DND-41 (cell line): ENCODE results near the gene FREM1.

ENCODE experiments used
- ATAC-seq: fragments of 200-7000 bp; cut with Tn5 transposase; 3 replicates; pipeline ENCODE4 v1.9.1; 2021; ENCODE audit warnings: low read depth; ENCODE audit not compliant: insufficient read depth
- DNase-seq: peaks from one replicate; pipeline ENCODE4 v3.0.0-alpha.2; 2020
- H2AFZ ChIP-seq: 2 replicates; pipeline ENCODE4 v1.6.0; 2012; ENCODE audit warnings: low read depth, low read length
- H3K27ac ChIP-seq: 2 replicates; pipeline ENCODE4 v1.5.1; 2012; ENCODE audit warnings: low read length, inconsistent platforms
- H3K27me3 ChIP-seq: fragments of 200-600 bp; sonication (generic); 2 replicates; pipeline ENCODE4 v1.6.0; 2012; ENCODE audit warnings: low read length, mild to moderate bottlenecking, inconsistent platforms; ENCODE audit not compliant: insufficient read depth, poor library complexity
- H3K36me3 ChIP-seq: 2 replicates; pipeline ENCODE4 v1.5.1; 2012; ENCODE audit warnings: low read length, inconsistent platforms; ENCODE audit not compliant: insufficient read depth
- H3K4me1 ChIP-seq: 2 replicates; pipeline ENCODE4 v1.5.1; 2012; ENCODE audit warnings: mild to moderate bottlenecking, low read length; ENCODE audit not compliant: insufficient read depth
- H3K4me2 ChIP-seq: 2 replicates; pipeline ENCODE4 v1.6.0; 2012; ENCODE audit warnings: mild to moderate bottlenecking, moderate library complexity, low read length, inconsistent platforms; ENCODE audit not compliant: insufficient read depth
- H3K4me3 ChIP-seq, 2 experiments: fragments of 200-600 bp in 1 of 2; shearing (Covaris generic) in 1 of 2; 2 replicates each; pipeline ENCODE4 v1.5.1; 2012 to 2016; ENCODE audit warnings: inconsistent platforms in 2 of 2, low read length in 2 of 2, mild to moderate bottlenecking in 2 of 2, low read depth in 1 of 2, moderate library complexity in 1 of 2
- H3K79me2 ChIP-seq: 2 replicates; pipeline ENCODE4 v1.6.0; 2012; ENCODE audit warnings: low read length, inconsistent platforms; ENCODE audit not compliant: insufficient read depth
- H3K9ac ChIP-seq: 2 replicates; pipeline ENCODE4 v1.6.0; 2012; ENCODE audit warnings: low read depth, mild to moderate bottlenecking, inconsistent platforms, low read length, moderate library complexity
- H3K9me3 ChIP-seq: 2 replicates; pipeline ENCODE4 v1.5.1; 2012; ENCODE audit warnings: low read length, moderate library complexity, mild to moderate bottlenecking, inconsistent platforms; ENCODE audit not compliant: insufficient read depth, severe bottlenecking
- H4K20me1 ChIP-seq: 2 replicates; pipeline ENCODE4 v1.6.0; 2012; ENCODE audit warnings: low read length; ENCODE audit not compliant: insufficient read depth
- EZH2 ChIP-seq: IDR thresholded peaks from 3 replicates; pipeline ENCODE4 v1.6.1; 2012; ENCODE audit warnings: borderline replicate concordance, low read depth, mild to moderate bottlenecking, moderate library complexity, low read length, inconsistent platforms; ENCODE audit not compliant: severe bottlenecking
- TF ChIP-seq, protein P1 (sequence below): IDR thresholded peaks from 2 replicates; pipeline ENCODE4 v1.5.1; 2012; ENCODE audit warnings: borderline replicate concordance, low read length, moderate library complexity, mild to moderate bottlenecking; ENCODE audit not compliant: poor library complexity, severe bottlenecking; ENCODE audit errors: extremely low read depth

FREM1 gene

GRCh38 chr9:14780251-14780650 lies 130.0 kb downstream of the FREM1 start:
- Histone ChIP-seq H3K4me3 (no peak overlapping the region), H3K4me1 (no peaks in the 10 kb centered on the region), H3K27me3 (no peaks in the 10 kb centered on the region), H3K9ac (no peak overlapping the region), H2AFZ (no peak overlapping the region), H4K20me1 (no peaks in the 10 kb centered on the region), H3K9me3 (no peaks in the 10 kb centered on the region), H3K79me2 (no peaks in the 10 kb centered on the region), H3K4me2 (no peak overlapping the region), H3K27ac (no peak overlapping the region), H3K36me3 (no peaks in the 10 kb centered on the region)
- DNase-seq (no peak), ATAC-seq (no peak)
- TF ChIP-seq, protein P1, sequence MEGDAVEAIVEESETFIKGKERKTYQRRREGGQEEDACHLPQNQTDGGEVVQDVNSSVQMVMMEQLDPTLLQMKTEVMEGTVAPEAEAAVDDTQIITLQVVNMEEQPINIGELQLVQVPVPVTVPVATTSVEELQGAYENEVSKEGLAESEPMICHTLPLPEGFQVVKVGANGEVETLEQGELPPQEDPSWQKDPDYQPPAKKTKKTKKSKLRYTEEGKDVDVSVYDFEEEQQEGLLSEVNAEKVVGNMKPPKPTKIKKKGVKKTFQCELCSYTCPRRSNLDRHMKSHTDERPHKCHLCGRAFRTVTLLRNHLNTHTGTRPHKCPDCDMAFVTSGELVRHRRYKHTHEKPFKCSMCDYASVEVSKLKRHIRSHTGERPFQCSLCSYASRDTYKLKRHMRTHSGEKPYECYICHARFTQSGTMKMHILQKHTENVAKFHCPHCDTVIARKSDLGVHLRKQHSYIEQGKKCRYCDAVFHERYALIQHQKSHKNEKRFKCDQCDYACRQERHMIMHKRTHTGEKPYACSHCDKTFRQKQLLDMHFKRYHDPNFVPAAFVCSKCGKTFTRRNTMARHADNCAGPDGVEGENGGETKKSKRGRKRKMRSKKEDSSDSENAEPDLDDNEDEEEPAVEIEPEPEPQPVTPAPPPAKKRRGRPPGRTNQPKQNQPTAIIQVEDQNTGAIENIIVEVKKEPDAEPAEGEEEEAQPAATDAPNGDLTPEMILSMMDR = no peak
- TF ChIP-seq EZH2 = no peak

- ATAC-seq (no peak), DNase-seq (no peak)
- TF ChIP-seq EZH2 = no peak
- TF ChIP-seq, protein P1 = no peak
- Histone ChIP-seq H3K36me3 (no peaks in the 10 kb centered on the region), H3K27me3 (no peaks in the 10 kb centered on the region), H3K9ac (no peak overlapping the region), H3K4me2 (no peak overlapping the region), H2AFZ (no peak overlapping the region), H3K4me1 (no peaks in the 10 kb centered on the region), H3K27ac (no peak overlapping the region), H4K20me1 (no peaks in the 10 kb centered on the region), H3K4me3 (no peak overlapping the region), H3K9me3 (no peaks in the 10 kb centered on the region), H3K79me2 (no peaks in the 10 kb centered on the region)
Observed at GRCh38 chr9:14779566-14780022, 130.6 kb downstream of the FREM1 start.

DNA sequence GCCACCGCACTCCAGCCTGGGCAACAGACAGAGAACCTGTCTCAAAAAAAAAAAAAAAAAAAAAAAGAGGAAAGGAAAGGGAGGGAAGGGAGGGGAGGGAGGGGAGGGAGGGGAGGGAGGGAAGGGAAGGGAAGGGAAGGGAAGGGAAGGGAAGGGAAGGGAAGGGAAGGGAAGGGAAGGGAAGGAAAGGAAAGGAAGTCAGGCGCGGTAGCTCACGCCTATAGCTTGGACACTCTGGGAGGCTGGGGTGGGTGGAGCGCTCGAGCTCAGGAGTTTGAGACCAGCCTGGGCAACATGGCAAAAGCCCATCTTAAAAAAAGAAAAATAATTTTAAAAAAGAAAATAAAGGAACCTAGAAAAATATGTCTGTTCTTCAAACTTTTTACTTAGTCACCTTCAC lies 131.7 kb downstream of the FREM1 start:
- Histone ChIP-seq H3K4me3 (no peak overlapping the region), H3K4me1 (no peaks in the 10 kb centered on the region), H3K4me2 (no peak overlapping the region), H3K27ac (no peak overlapping the region), H4K20me1 (no peaks in the 10 kb centered on the region), H3K36me3 (no peaks in the 10 kb centered on the region), H3K27me3 (no peaks in the 10 kb centered on the region), H3K79me2 (no peaks in the 10 kb centered on the region), H3K9me3 (no peaks in the 10 kb centered on the region), H3K9ac (no peak overlapping the region), H2AFZ (no peak overlapping the region)
- no peak for TF ChIP-seq EZH2
- TF ChIP-seq, protein P1 = no peak
- DNase-seq = no peak
- no peak for ATAC-seq

- no peak overlapping the region for H3K27ac ChIP-seq
Observed at GRCh38 chr9:14775917-14776316, 134.3 kb downstream of the FREM1 start.

More at GRCh38 chr9:14775917-14776316, 134.3 kb downstream of the FREM1 start:
- H3K79me2 ChIP-seq = no peaks in the 10 kb centered on the region
- no peak overlapping the region for H2AFZ ChIP-seq
- TF ChIP-seq, protein P1 = no peak
- no peak overlapping the region for H3K4me2 ChIP-seq
- H3K9me3 ChIP-seq = no peaks in the 10 kb centered on the region
- no peaks in the 10 kb centered on the region for H3K36me3 ChIP-seq
- no peaks in the 10 kb centered on the region for H4K20me1 ChIP-seq
- DNase-seq (no peak), ATAC-seq (no peak)
- H3K4me3 ChIP-seq = no peak overlapping the region
- no peaks in the 10 kb centered on the region for H3K4me1 ChIP-seq
- no peaks in the 10 kb centered on the region for H3K27me3 ChIP-seq
- no peak overlapping the region for H3K9ac ChIP-seq
